Spleen (tissue), 11 donors: ENCODE data around the gene HGS. TPM values are rescaled to one million over a fixed set of nuclear protein-coding genes. Genes with fewer than 3 reads are reported as not detected.

Experiments used
- DNase-seq: peaks from one replicate; pipeline ENCODE4 v3.0.0-alpha.2; 2020
- H3K27ac ChIP-seq, 8 donors: fragments of 200-600 bp; sonication (generic) in 7 of 8; 1 replicate in 4 of 8; 2 replicates in 4 of 8; pipeline versions ENCODE4 v1.5.0 to v1.8.0; 2016 to 2021; ENCODE audit warnings: inconsistent platforms in 4 of 8, mild to moderate bottlenecking in 4 of 8, moderate library complexity in 1 of 8
- H3K27me3 ChIP-seq, 7 donors: fragments of 200-600 bp; sonication (generic) in 6 of 7; replicated peaks in 1 of 7; 1 replicate in 4 of 7; 2 replicates in 3 of 7; pipeline versions ENCODE4 v1.5.0 to v1.8.0; 2016 to 2021; ENCODE audit warnings: inconsistent platforms in 3 of 7, mild to moderate bottlenecking in 1 of 7
- H3K36me3 ChIP-seq, 6 donors: fragments of 200-600 bp; sonication (generic) in 5 of 6; 1 replicate in 4 of 6; 2 replicates in 2 of 6; pipeline versions ENCODE4 v1.5.0 to v1.8.0; 2016 to 2021; ENCODE audit warnings: inconsistent platforms in 2 of 6
- H3K4me1 ChIP-seq, 6 donors: fragments of 200-600 bp; sonication (generic) in 5 of 6; 1 replicate in 3 of 6; 2 replicates in 3 of 6; pipeline versions ENCODE4 v1.5.0 to v1.8.0; 2016 to 2021; ENCODE audit warnings: inconsistent platforms in 3 of 6
- H3K4me3 ChIP-seq, 8 donors: fragments of 200-600 bp; sonication (generic) in 7 of 8; 1 replicate in 4 of 8; 2 replicates in 4 of 8; pipeline versions ENCODE4 v1.5.0 to v1.8.0; 2016 to 2021; ENCODE audit warnings: inconsistent platforms in 4 of 8, mild to moderate bottlenecking in 4 of 8, moderate library complexity in 2 of 8
- H3K9me3 ChIP-seq, 8 donors: fragments of 200-600 bp; sonication (generic) in 7 of 8; 1 replicate in 4 of 8; 2 replicates in 4 of 8; pipeline versions ENCODE4 v1.5.0 to v1.8.0; 2016 to 2021; ENCODE audit warnings: inconsistent platforms in 4 of 8
- CTCF ChIP-seq, 11 experiments: fragments of 200-600 bp in 7 of 11; fragments of 450-650 bp in 4 of 11; sonication (generic) in 4 of 11; IDR thresholded peaks in 8 of 11; conservative IDR thresholded peaks in 3 of 11; 1 replicate in 7 of 11; 2 replicates in 4 of 11; pipeline versions ENCODE4 v1.4.0 to v1.8.0; 2016 to 2021; ENCODE audit warnings: antibody characterized with exemption in 11 of 11, inconsistent platforms in 4 of 11, mild to moderate bottlenecking in 1 of 11
- POLR2A ChIP-seq, 3 donors: fragments of 450-650 bp; IDR thresholded peaks; one replicate each; pipeline ENCODE4 v1.5.1; 2017; ENCODE audit warnings: antibody characterized with exemption in 3 of 3, mild to moderate bottlenecking in 1 of 3
- POLR2AphosphoS5 ChIP-seq, 3 donors: sonication (generic); formaldehyde crosslinking; IDR thresholded peaks; one replicate each; pipeline ENCODE4 v1.5.1; 2017; ENCODE audit warnings: antibody characterized with exemption in 3 of 3
- WGBS, 5 donors: extraction: QIAGEN DNeasy Blood & Tissue Kit in 3 of 5; methylation state at CpG; one replicate each; pipeline versions ENCODE4 v1.1.5 to v1.1.7; 2013 to 2018; 5-methylcytosine and 5-hydroxymethylcytosine counted together
- intact Hi-C: fragments of 100-400 bp; cut with DNase I; formaldehyde crosslinking; loops from one replicate; pipeline ENCODE4 v1.15.0; 2023; ENCODE audit warnings: low total_unique reads
- polyA plus RNA-seq, 3 donors: library from polyadenylated mRNA; stranded (reverse); fragments of 200-250 nt; gene quantifications; one replicate each; pipeline ENCODE4 v1.2.1, GENCODE V29; 2013
- total RNA-seq, 7 donors: library from RNA; depleted of rRNA in 3 of 7; stranded (reverse); fragments of >200 nt in 3 of 7; fragmentation: NEBNext Ultra II Directional in 4 of 7; extraction: Animal tissue kit (Norgen Biotek cat#: 25700) in 4 of 7; gene quantifications; one replicate each; pipeline versions ENCODE4 v1.1.0 to v1.2.1, GENCODE V29; 2016 to 2021
- donor health status: healthy with polysubstance abuse.
- donor health status: DM: no; HTN: no; CAD: no; lungs with moderate emphysema.
- donor health status: DM: no; HTN: no; CAD: no.
- donor health status: Bipolar disorder and iron deficiency.
- donor health status: healthy.
- donor health status: DM: no; HTN: no; CAD: no.
- donor health status: DM: yes; HTN: yes; CAD: no.

The HGS gene
- total and polyA plus RNA-seq, 10 donors = 61.3 to 134 (median 106) TPM

DNA sequence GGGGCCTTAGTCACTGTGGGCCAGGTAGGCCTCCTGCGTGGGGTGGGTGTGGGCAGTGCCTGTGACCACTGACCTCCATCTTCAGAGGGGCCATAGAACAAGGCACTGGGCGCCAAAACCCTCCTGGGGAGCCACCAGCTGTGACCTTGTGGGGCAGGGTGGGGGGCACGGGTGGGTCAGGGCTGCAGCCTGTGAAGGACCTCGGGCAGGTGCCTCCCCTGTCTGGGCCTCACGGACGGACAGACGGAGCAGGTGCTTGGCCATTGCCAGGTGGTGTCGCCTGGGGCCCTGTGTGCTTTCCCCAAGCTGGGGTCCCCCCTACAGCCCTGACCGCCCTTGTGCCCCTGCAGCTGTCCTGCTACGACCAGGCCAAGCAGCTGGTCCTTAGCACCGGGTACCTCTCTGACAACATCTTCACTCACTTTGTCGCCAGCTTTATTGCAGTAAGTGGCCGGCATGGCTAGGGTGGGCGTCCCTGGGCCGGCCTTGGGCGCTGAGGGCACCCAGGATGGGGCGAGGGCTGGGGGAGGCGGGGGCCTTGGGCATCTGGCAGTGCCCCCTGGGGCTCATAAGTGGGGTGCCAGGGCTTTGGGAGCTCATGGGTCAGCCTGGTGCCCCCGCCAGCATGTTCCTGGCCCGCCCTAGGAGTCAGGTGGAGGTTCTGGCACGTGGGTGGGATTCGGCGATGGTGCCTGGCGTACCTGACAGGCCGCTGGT, 33.4 kb downstream of the HGS start:
- H3K4me1 ChIP-seq = peaks cover 8 to 33% (median 16%) of the 10 kb centered on the region in 6 donors
- DNase-seq = no peak
- 92 to 98% (median 97%) methylated on average over 9 to 25 of the region's 25 CpGs for WGBS, 5 donors
- H3K27ac ChIP-seq = no peak overlapping the region
- H3K9me3 ChIP-seq = no peaks in the 10 kb centered on the region
- intact Hi-C loops = no loop called here
- peaks cover 0 to 43% (median 0%) of the 10 kb centered on the region in 6 donors for H3K36me3 ChIP-seq
- TF ChIP-seq POLR2A (IDR thresholded peaks at IDR 0.05) (no peak), POLR2AphosphoS5 (IDR thresholded peaks at IDR 0.05) (no peak), CTCF (IDR thresholded peaks at IDR 0.05 in 8 of 11, conservative IDR thresholded peaks at IDR 0.05 in 3 of 11) (no peak)
- H3K27me3 ChIP-seq = peaks cover 0 to 1% (median 0%) of the 10 kb centered on the region in 7 donors
- H3K4me3 ChIP-seq = no peak overlapping the region

DNA sequence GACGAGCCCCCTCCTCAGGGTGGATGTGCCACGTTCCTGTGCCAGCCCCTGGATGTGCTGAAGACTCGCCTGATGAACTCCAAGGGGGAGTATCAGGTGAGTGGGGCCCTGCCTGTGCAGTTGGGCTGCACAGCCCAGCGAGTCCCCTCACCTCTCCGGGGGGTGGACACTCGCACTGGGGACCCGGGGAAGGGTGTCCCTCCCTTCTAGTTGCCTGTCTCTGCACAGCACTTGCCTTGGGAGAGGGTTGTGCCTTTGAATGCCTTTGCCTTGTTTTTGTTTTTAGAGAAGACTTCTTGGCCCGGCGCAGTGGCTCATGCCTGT, 33.9 kb downstream of the HGS start:
- WGBS, 5 donors = 93 to 98% (median 97%) methylated on average over 5 to 9 of the region's 9 CpGs
- H3K27me3 ChIP-seq = peaks cover 0 to 6% (median 0%) of the 10 kb centered on the region in 7 donors
- H3K36me3 ChIP-seq = peaks cover 0 to 43% (median 0%) of the 10 kb centered on the region in 6 donors
- H3K9me3 ChIP-seq = no peaks in the 10 kb centered on the region
- TF ChIP-seq POLR2AphosphoS5 (IDR thresholded peaks at IDR 0.05) (no peak), POLR2A (IDR thresholded peaks at IDR 0.05) (no peak), CTCF (IDR thresholded peaks at IDR 0.05 in 8 of 11, conservative IDR thresholded peaks at IDR 0.05 in 3 of 11) (no peak)
- no peak overlapping the region for H3K27ac ChIP-seq
- no peak overlapping the region for H3K4me3 ChIP-seq
- intact Hi-C loops = no loop called here
- peak; percentile 66 for DNase-seq
- H3K4me1 ChIP-seq = peaks cover 7 to 31% (median 12%) of the 10 kb centered on the region in 6 donors

DNA sequence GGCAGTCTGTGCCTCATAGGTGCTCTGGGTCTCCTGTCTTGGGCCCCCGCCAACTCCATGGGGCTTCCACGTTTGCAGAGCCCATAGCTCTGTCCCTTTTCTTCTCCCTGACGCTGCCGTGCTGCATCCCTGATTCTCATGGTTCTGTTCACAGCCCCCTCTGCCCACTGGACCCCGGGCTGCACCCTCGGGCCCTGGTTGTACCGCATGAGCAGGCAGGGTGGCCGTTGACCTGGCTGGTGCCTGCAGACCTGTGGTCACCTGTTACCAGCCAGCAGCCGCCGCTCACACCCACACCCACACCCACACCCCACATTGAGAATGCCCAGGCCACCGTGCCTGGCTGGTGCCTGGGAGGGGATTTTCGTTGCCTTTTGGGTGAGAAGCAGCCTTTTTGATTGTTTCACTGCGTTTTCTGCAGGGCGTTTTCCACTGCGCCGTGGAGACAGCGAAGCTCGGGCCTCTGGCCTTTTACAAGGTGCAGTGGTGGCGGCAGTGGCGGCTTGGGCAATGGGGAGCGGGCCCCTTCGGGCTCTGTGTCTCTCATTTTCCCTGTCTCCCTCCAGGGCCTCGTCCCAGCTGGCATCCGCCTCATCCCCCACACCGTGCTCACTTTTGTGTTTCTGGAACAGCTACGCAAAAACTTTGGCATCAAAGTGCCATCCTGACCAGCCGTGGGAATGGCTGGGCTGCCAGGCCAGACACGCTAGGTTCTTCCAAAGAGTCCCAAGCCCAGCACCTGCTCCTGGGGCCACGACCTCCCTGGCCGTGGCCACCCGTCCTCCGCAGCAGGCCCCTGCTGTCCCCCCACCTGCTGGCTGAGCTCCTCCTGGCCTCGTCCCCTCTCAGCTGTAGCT, 35.8 kb downstream of the HGS start:
- 85 to 94% (median 90%) methylated on average over 29 to 32 of the region's 33 CpGs for WGBS, 5 donors

GRCh38 chr17:81720267-81721071, 36.7 kb downstream of the HGS start:
- Histone ChIP-seq H3K9me3 (no peaks in the 10 kb centered on the region), H3K4me3 (no peak overlapping the region), H3K4me1 (peaks cover 0 to 10% (median 1%) of the 10 kb centered on the region in 6 donors), H3K27ac (no peak overlapping the region), H3K36me3 (peaks cover 0 to 43% (median 0%) of the 10 kb centered on the region in 6 donors), H3K27me3 (peaks cover 0 to 34% (median 0%) of the 10 kb centered on the region in 7 donors)
- no peak for TF ChIP-seq CTCF (IDR thresholded peaks at IDR 0.05 in 8 of 11, conservative IDR thresholded peaks at IDR 0.05 in 3 of 11)
- TF ChIP-seq POLR2AphosphoS5 (IDR thresholded peaks at IDR 0.05) = peak in 1 of 3 donors; percentile 3
- TF ChIP-seq POLR2A (IDR thresholded peaks at IDR 0.05) = no peak
- 88 to 93% (median 88%) methylated on average over 20 to 33 of the region's 33 CpGs for WGBS, 5 donors
- DNase-seq = no peak
- intact Hi-C loops = no loop called here

More for the DNA sequence above, 35.8 kb downstream of the HGS start:
- peaks cover 0 to 43% (median 0%) of the 10 kb centered on the region in 6 donors for H3K36me3 ChIP-seq
- no peak overlapping the region for H3K27ac ChIP-seq
- TF ChIP-seq POLR2A (IDR thresholded peaks at IDR 0.05) (no peak), POLR2AphosphoS5 (IDR thresholded peaks at IDR 0.05) (peak in 1 of 3 donors; percentile 4)
- peaks cover 0 to 26% (median 0%) of the 10 kb centered on the region in 7 donors for H3K27me3 ChIP-seq
- DNase-seq = no peak
- H3K9me3 ChIP-seq = no peaks in the 10 kb centered on the region
- no peak overlapping the region for H3K4me3 ChIP-seq
- H3K4me1 ChIP-seq = peaks cover 0 to 17% (median 1%) of the 10 kb centered on the region in 6 donors
- intact Hi-C loops = no loop called here
